ENCODE measurements around the gene VAV3. TPM values are rescaled to one million over a fixed set of nuclear protein-coding genes. Genes with fewer than 3 reads are reported as not detected.

VAV3 gene
- total and polyA plus RNA-seq, 12 donors = 1.1 to 8.5 (median 4.1) TPM

DNA sequence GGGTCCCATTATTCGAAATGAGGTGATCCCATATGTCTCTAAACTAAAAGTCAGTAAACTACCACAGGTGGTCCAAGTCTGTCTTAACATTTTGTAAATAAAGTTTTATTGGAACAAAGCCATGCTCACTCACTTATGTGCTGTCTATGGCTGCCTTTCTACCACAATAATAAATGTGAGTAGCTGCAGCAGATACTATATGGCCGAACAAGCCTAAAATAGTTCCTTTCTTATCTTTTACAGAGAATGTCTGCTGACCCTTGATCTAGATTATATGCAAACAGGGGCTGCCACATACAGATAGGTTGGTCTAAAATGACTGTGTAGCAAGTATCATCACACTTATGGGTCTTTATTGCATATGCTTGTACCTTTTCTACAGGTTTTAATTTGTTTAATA, 140.0 kb downstream of the VAV3 start:
- TF ChIP-seq CTCF (IDR thresholded peaks at IDR 0.05) = no peak
- TF ChIP-seq POLR2A (IDR thresholded peaks at IDR 0.05) = no peak
- DNase-seq = no peak
- Histone ChIP-seq H3K27me3 (no peaks in the 10 kb centered on the region), H3K9me3 (replicated peaks in 1 of 3) (no peaks in the 10 kb centered on the region), H3K27ac (no peak overlapping the region), H3K4me3 (no peak overlapping the region), H3K36me3 (replicated peaks in 1 of 2) (no peaks in the 10 kb centered on the region), H3K4me1 (replicated peaks in 1 of 2) (no peaks in the 10 kb centered on the region)
- intact Hi-C loops (cut with DNase I) = no loop called here
- WGBS, 4 donors = 82 to 86% (median 85%) methylated on average over 2 of the region's 2 CpGs

DNA sequence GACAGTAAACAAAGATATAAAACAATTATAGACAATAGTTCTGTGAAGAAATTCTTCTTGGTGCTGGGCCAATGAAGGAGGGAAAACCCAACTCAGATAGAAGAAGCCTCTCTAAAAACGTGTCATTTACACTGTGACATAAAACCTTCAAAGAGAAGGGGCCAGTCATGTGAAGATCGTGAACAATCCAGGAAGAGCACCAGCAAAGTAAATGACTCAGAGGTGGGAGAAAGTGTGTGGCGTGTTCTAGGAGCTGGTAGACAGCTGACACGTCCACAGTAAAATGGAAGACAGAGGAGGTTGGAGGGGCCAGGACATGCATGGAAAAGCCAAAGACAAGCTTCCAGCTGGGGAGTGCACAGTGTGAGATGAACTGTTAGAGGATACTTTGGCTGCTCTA, 143.6 kb downstream of the VAV3 start:
- Histone ChIP-seq H3K27ac (no peak overlapping the region), H3K4me1 (replicated peaks in 1 of 2) (no peaks in the 10 kb centered on the region), H3K4me3 (no peak overlapping the region), H3K9me3 (replicated peaks in 1 of 3) (no peaks in the 10 kb centered on the region), H3K27me3 (no peaks in the 10 kb centered on the region), H3K36me3 (replicated peaks in 1 of 2) (no peaks in the 10 kb centered on the region)
- DNase-seq = no peak
- WGBS, 4 donors = 55 to 70% (median 65%) methylated on average over 4 of the region's 4 CpGs
- TF ChIP-seq CTCF (IDR thresholded peaks at IDR 0.05) (no peak), POLR2A (IDR thresholded peaks at IDR 0.05) (no peak)
- intact Hi-C loops (cut with DNase I) = no loop called here

GRCh38 chr1:107820801-107821200, 144.2 kb downstream of the VAV3 start:
- no peak for DNase-seq
- TF ChIP-seq CTCF (IDR thresholded peaks at IDR 0.05) (no peak), POLR2A (IDR thresholded peaks at IDR 0.05) (no peak)
- intact Hi-C loops (cut with DNase I) = no loop called here
- H3K9me3 ChIP-seq (replicated peaks in 1 of 3) = no peaks in the 10 kb centered on the region
- H3K4me1 ChIP-seq (replicated peaks in 1 of 2) = no peaks in the 10 kb centered on the region
- H3K27me3 ChIP-seq = no peaks in the 10 kb centered on the region
- H3K4me3 ChIP-seq = no peak overlapping the region
- H3K36me3 ChIP-seq (replicated peaks in 1 of 2) = no peaks in the 10 kb centered on the region
- no peak overlapping the region for H3K27ac ChIP-seq

- Histone ChIP-seq H3K27me3 (no peaks in the 10 kb centered on the region), H3K4me1 (replicated peaks in 1 of 2) (no peaks in the 10 kb centered on the region), H3K9me3 (replicated peaks in 1 of 3) (no peaks in the 10 kb centered on the region), H3K4me3 (no peak overlapping the region), H3K36me3 (replicated peaks in 1 of 2) (no peaks in the 10 kb centered on the region), H3K27ac (no peak overlapping the region)
- TF ChIP-seq POLR2A (IDR thresholded peaks at IDR 0.05) (no peak), CTCF (IDR thresholded peaks at IDR 0.05) (no peak)
- 58 to 71% (median 70%) methylated on average over 2 of the region's 2 CpGs for WGBS, 4 donors
- DNase-seq = no peak
- intact Hi-C loops (cut with DNase I) = no loop called here
Observed at GRCh38 chr1:107817935-107818334, 147.0 kb downstream of the VAV3 start.

All from adrenal gland (tissue), 12 donors.